HAP-1 (cell line): ENCODE data around the gene RND3.
A peak's percentile ranks its signal among the peaks of the same experiment; 100 is the strongest.

ENCODE experiments used
- DNase-seq, 2 experiments: peaks; one replicate each; pipeline ENCODE4 v3.0.0-alpha.2; 2016 to 2020; ENCODE audit warnings: low spot score in 2 of 2
- H3K27me3 ChIP-seq: fragments of 250-450 bp; sonication (Bioruptor Pico); 2 replicates; pipeline ENCODE4 v1.5.1; 2020; ENCODE audit warnings: low read depth, mild to moderate bottlenecking, moderate library complexity
- H3K36me3 ChIP-seq: fragments of 250-450 bp; sonication (Bioruptor Pico); replicated peaks from 2 replicates; pipeline ENCODE4 v1.5.1; 2020; ENCODE audit warnings: mild to moderate bottlenecking
- H3K4me1 ChIP-seq: fragments of 250-450 bp; sonication (Bioruptor Pico); 2 replicates; pipeline ENCODE4 v1.5.1; 2020; ENCODE audit warnings: mild to moderate bottlenecking
- H3K4me3 ChIP-seq: fragments of 250-450 bp; sonication (Bioruptor Pico); 2 replicates; pipeline ENCODE4 v1.5.1; 2020; ENCODE audit warnings: mild to moderate bottlenecking, moderate library complexity
- H3K9me3 ChIP-seq: fragments of 250-450 bp; sonication (Bioruptor Pico); 2 replicates; pipeline ENCODE4 v1.5.1; 2020; ENCODE audit warnings: mild to moderate bottlenecking, moderate library complexity
- in situ Hi-C: fragments of 300-500 bp; cut with MboI; formaldehyde crosslinking; loops from 3 replicates; pipeline ENCODE4 v1.14.3; 2020; ENCODE audit warnings: low sequenced_read_pairs, inconsistent platforms, mixed read lengths

The RND3 gene

GRCh38 chr2:150517951-150518680 is 30.6 kb upstream of the RND3 start:
- Histone ChIP-seq H3K27me3 (no peaks in the 10 kb centered on the region), H3K4me3 (no peak overlapping the region), H3K4me1 (no peaks in the 10 kb centered on the region), H3K9me3 (no peaks in the 10 kb centered on the region), H3K36me3 (no peaks in the 10 kb centered on the region)
- no peak for DNase-seq
- in situ Hi-C loops = no loop called here

GRCh38 chr2:150513647-150514046 is 26.2 kb upstream of the RND3 start:
- in situ Hi-C loops = no loop called here
- no peaks in the 10 kb centered on the region for H3K27me3 ChIP-seq
- H3K9me3 ChIP-seq = no peaks in the 10 kb centered on the region
- H3K4me1 ChIP-seq = no peaks in the 10 kb centered on the region
- DNase-seq = no peak
- H3K4me3 ChIP-seq = no peak overlapping the region
- H3K36me3 ChIP-seq = no peaks in the 10 kb centered on the region

DNA sequence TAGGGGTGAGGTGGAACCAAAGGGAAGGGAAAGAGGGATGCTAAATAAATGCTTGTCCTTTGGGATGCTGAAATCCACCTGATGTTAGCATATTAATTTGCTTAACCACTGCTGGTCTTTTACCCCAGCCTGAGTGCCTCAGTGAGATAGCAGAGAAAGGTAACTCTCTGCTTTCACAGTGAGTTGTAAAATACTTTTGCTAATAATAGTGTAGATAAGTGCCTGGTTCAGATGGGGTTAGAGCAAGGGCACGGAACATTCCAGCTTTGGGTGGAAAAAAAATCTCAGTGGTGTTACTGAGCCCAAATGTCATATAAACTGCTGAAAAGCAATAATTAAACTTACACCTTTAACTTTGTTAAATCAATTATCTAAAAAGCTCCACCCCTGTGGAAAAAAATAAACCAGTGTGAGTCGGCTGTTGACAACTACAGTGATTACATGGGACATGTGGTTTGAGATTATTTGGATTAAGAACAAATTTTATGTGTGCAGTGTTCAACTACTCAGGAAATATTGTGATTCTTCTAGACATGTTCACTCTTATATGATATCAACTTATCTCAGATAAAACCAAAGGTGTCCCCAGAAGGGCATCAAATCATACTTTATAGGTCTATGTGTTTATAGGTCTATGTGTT is 21.1 kb upstream of the RND3 start:
- Histone ChIP-seq H3K36me3 (no peaks in the 10 kb centered on the region), H3K27me3 (no peaks in the 10 kb centered on the region), H3K4me1 (no peaks in the 10 kb centered on the region), H3K9me3 (no peaks in the 10 kb centered on the region), H3K4me3 (no peak overlapping the region)
- DNase-seq = no peak
- in situ Hi-C loops = no loop called here

DNA sequence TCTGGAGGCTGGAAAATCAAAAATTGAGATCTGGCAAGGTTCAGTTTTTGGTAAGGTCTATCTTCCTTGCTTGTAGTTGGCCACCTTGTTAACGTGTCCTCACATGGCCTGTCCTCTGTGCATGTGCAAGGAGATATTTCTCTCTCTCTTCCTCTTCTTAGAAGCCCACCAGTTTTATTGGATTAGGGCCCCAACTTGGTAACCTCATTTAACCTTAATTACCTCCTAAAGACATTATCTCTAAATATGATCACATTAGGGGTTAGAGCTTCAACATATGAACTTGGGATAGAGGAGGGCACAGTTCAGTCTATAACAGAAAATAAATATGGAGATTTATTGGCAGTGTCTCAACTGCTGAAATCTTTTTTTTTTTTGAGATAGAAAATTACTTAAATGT is 19.6 kb upstream of the RND3 start:
- no peak for DNase-seq
- Histone ChIP-seq H3K4me1 (no peaks in the 10 kb centered on the region), H3K27me3 (no peaks in the 10 kb centered on the region), H3K9me3 (no peaks in the 10 kb centered on the region), H3K36me3 (no peaks in the 10 kb centered on the region), H3K4me3 (no peak overlapping the region)
- in situ Hi-C loops = no loop called here

DNA sequence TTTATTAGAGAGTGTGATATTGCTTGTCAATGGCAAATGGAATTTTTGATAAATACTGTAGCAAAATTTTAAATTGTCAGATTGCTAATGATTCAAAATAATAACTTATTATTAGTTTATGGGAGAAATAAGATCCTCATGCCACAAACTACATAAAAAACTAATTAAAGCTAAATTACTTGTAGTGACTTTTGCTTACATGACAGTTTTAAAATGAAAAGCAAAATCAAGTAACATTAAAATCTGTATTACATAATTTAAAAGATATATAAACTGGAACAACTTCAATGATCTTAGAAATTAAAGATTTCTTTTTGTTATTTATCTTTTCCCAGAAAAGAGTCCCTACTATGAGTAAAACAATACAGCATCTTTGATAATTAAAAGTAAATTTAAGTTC is 17.7 kb upstream of the RND3 start:
- no peak overlapping the region for H3K4me3 ChIP-seq
- no peaks in the 10 kb centered on the region for H3K27me3 ChIP-seq
- H3K4me1 ChIP-seq = no peaks in the 10 kb centered on the region
- H3K36me3 ChIP-seq = no peaks in the 10 kb centered on the region
- no peaks in the 10 kb centered on the region for H3K9me3 ChIP-seq
- in situ Hi-C loops = no loop called here
- DNase-seq = no peak

DNA sequence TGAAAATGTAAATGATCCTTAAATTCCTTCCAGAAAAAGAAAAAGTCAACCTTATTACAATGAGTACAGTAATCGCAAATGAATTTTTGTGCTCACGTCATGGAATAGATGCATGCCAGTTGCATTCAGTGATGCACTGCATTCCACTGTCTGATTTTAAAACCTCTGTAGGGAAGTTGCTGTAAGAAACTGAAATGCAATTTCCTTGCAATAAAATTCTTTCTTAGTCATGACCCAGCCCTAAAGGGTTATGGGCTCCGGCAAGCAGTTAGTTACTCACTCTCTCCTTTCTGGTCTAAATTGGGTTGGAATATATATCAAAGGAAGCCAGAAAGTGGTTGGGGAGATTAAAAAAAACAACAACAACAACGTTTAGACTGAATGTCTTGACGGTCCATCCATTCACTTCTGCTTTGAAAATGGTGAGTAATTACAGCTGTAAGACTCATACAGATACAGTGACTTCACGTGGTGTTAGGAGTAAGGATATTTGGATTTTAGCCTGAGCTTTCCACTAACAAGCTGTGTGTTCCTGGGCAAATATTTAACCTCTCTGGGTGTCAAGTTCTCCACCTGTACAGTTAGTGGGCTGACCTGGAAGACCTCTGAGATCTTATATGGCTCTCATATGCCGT is 8.6 kb upstream of the RND3 start:
- H3K36me3 ChIP-seq = no peaks in the 10 kb centered on the region
- H3K4me1 ChIP-seq = no peaks in the 10 kb centered on the region
- no peak overlapping the region for H3K4me3 ChIP-seq
- no peaks in the 10 kb centered on the region for H3K9me3 ChIP-seq
- in situ Hi-C loops = no loop called here
- DNase-seq = no peak
- no peaks in the 10 kb centered on the region for H3K27me3 ChIP-seq

DNA sequence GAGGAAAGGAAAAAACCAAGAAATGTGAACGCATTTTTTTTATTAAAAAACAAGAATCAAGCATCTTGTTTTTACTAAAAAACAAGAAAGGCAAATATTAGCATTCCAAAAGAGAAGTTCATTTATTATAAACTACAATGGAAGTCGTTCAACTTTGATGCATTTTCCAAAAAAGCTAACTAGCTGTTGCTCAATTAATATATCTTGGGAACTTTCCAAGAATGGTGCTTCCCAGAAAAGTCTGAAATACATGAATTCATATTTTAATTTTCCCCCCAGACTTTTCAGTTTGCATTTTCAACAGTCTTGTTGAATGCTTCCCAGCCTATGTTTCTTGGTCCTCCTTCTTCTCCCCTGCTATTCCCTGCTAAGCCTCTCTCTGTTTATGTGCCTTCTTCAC is 7.5 kb upstream of the RND3 start:
- H3K9me3 ChIP-seq = no peaks in the 10 kb centered on the region
- no peaks in the 10 kb centered on the region for H3K36me3 ChIP-seq
- no peak for DNase-seq
- no peak overlapping the region for H3K4me3 ChIP-seq
- no peaks in the 10 kb centered on the region for H3K27me3 ChIP-seq
- in situ Hi-C loops = no loop called here
- no peaks in the 10 kb centered on the region for H3K4me1 ChIP-seq

GRCh38 chr2:150494234-150494945 is 6.9 kb upstream of the RND3 start:
- H3K27me3 ChIP-seq = no peaks in the 10 kb centered on the region
- DNase-seq = no peak
- no peaks in the 10 kb centered on the region for H3K36me3 ChIP-seq
- H3K9me3 ChIP-seq = no peaks in the 10 kb centered on the region
- no peak overlapping the region for H3K4me3 ChIP-seq
- in situ Hi-C loops = no loop called here
- H3K4me1 ChIP-seq = no peaks in the 10 kb centered on the region

GRCh38 chr2:150491943-150492342 is 4.5 kb upstream of the RND3 start:
- Histone ChIP-seq H3K27me3 (no peaks in the 10 kb centered on the region), H3K36me3 (no peaks in the 10 kb centered on the region), H3K4me1 (no peaks in the 10 kb centered on the region), H3K4me3 (no peak overlapping the region), H3K9me3 (no peaks in the 10 kb centered on the region)
- no peak for DNase-seq
- in situ Hi-C loops = no loop called here

GRCh38 chr2:150491430-150491829 is 4.0 kb upstream of the RND3 start:
- in situ Hi-C loops = no loop called here
- DNase-seq = no peak
- Histone ChIP-seq H3K27me3 (no peaks in the 10 kb centered on the region), H3K4me1 (no peaks in the 10 kb centered on the region), H3K36me3 (no peaks in the 10 kb centered on the region), H3K4me3 (no peak overlapping the region), H3K9me3 (no peaks in the 10 kb centered on the region)

DNA sequence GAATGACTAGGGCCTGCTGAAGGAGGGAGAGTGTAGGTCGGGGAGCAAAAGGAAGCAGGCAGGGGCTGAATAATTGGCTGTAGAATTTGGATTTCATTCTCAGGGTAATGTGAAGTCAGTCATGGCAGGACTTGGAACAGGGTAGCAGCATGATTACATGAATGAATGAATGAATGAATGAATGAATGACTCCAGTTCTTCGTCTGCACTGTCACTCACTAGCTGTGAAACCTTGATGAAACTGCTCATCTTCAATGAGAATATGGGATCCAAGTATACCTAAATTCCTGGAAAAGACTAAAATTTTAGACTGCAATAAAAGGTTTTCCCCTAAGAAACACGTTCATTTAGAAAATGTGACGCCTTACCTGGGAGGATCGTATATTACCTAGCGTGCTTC is 3.0 kb upstream of the RND3 start:
- no peak overlapping the region for H3K4me3 ChIP-seq
- H3K27me3 ChIP-seq = no peaks in the 10 kb centered on the region
- DNase-seq = no peak
- H3K36me3 ChIP-seq = no peaks in the 10 kb centered on the region
- in situ Hi-C loops = no loop called here
- H3K9me3 ChIP-seq = no peaks in the 10 kb centered on the region
- no peaks in the 10 kb centered on the region for H3K4me1 ChIP-seq

DNA sequence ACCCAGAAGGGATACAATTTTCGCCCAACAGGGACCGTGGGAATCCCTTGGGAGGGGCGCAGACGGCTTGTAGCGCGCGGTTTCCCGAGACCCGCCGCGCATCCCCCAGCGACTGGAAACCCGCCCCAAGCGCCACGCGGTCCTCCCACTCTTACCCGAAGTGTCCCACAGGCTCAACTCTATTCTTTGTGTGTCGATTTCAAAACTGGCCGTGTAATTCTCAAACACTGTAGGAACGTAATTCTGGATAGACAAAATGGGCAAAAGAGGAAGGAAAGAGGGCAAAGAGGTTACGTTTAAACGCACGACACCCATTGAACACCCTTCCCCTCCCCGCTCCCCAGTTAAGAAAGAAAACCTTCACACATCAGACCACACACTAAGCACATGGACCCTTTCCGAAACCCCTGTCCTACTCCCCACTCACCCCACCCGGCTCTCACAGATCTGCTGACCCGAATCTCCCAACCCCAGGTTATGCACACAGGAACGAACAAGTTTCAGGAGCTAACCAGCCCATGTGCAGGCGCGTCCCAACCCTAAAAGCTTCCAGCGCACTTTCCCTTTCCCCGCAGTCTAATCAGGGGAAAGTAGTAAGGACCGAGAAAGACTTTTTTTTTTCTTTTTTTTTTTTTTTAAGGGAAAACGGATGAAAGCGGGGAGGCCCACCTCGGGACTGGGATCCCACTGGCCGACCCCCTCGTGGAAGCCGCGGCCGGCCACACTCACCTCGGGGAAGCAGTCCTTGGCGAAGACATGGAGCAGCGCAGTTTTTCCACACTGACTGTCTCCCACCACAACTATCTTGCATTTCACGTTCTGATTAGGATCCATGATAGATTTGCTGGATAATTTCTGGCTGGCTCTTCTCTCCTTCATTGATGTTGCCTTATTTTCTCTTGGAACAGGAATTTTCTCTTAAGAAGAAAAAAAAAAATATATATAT is 655 bp downstream of the RND3 start:
- no peaks in the 10 kb centered on the region for H3K36me3 ChIP-seq
- peaks cover 17% of the 10 kb centered on the region for H3K4me1 ChIP-seq
- no peaks in the 10 kb centered on the region for H3K27me3 ChIP-seq
- H3K4me3 ChIP-seq = peak overlapping the region; percentile 20
- in situ Hi-C loops = loop anchor here (10.0 kb wide), 1 partner anchor 882 kb away; no protein-coding TSS in a partner anchor
- DNase-seq = no peak
- no peaks in the 10 kb centered on the region for H3K9me3 ChIP-seq

GRCh38 chr2:150485871-150486538 is 1.5 kb downstream of the RND3 start:
- in situ Hi-C loops = loop anchor here (10.0 kb wide), 1 partner anchor 881 kb away; no protein-coding TSS in a partner anchor

More at GRCh38 chr2:150485871-150486538, 1.5 kb downstream of the RND3 start:
- no peaks in the 10 kb centered on the region for H3K9me3 ChIP-seq
- no peaks in the 10 kb centered on the region for H3K27me3 ChIP-seq
- H3K36me3 ChIP-seq = no peaks in the 10 kb centered on the region
- no peak overlapping the region for H3K4me3 ChIP-seq
- H3K4me1 ChIP-seq = peaks cover 25% of the 10 kb centered on the region
- DNase-seq = no peak
